Trophoblast cell (in vitro differentiated cells and primary cell): ENCODE measurements around the gene FBXL17.
A peak's percentile ranks its signal among the peaks of the same experiment; 100 is the strongest.

ENCODE experiments used
- DNase-seq, 2 donors: peaks; one replicate each; pipeline ENCODE4 v3.0.0-alpha.2; 2016
- H2AFZ ChIP-seq: 2 replicates; pipeline ENCODE4 v1.6.1; 2013; ENCODE audit warnings: low read length, moderate library complexity, mild to moderate bottlenecking; ENCODE audit not compliant: insufficient read depth, poor library complexity
- H2AK5ac ChIP-seq: 2 replicates; pipeline ENCODE4 v1.6.1; 2013; ENCODE audit warnings: mild to moderate bottlenecking, low read length
- H2BK120ac ChIP-seq: 2 replicates; pipeline ENCODE4 v1.6.1; 2013; ENCODE audit warnings: low read length, mild to moderate bottlenecking, moderate library complexity; ENCODE audit not compliant: insufficient read depth, poor library complexity
- H2BK12ac ChIP-seq: 2 replicates; pipeline ENCODE4 v1.6.1; 2013; ENCODE audit warnings: mild to moderate bottlenecking, low read length, moderate library complexity
- H2BK5ac ChIP-seq: 2 replicates; pipeline ENCODE4 v1.6.1; 2013; ENCODE audit warnings: low read length, low read depth, moderate library complexity, mild to moderate bottlenecking; ENCODE audit not compliant: poor library complexity
- H3K14ac ChIP-seq: 2 replicates; pipeline ENCODE4 v1.6.1; 2013; ENCODE audit warnings: mild to moderate bottlenecking, low read length
- H3K18ac ChIP-seq: 2 replicates; pipeline ENCODE4 v1.6.1; 2013; ENCODE audit warnings: mild to moderate bottlenecking, low read length
- H3K23ac ChIP-seq: 2 replicates; pipeline ENCODE4 v1.6.1; 2013; ENCODE audit warnings: low read length
- H3K27ac ChIP-seq: 2 replicates; pipeline ENCODE4 v1.5.1; 2013; ENCODE audit warnings: low read depth, mild to moderate bottlenecking, inconsistent platforms, low read length, moderate library complexity
- H3K27me3 ChIP-seq: 2 replicates; pipeline ENCODE4 v1.6.1; 2013; ENCODE audit warnings: inconsistent platforms, mild to moderate bottlenecking, low read length, moderate library complexity; ENCODE audit not compliant: insufficient read depth
- H3K36me3 ChIP-seq, 2 experiments: 1 replicate in 1 of 2; 2 replicates in 1 of 2; pipeline ENCODE4 v1.6.1; 2013; ENCODE audit warnings: low read length in 2 of 2, mild to moderate bottlenecking in 2 of 2, moderate library complexity in 1 of 2; ENCODE audit not compliant: insufficient read depth in 2 of 2, control insufficient read depth in 1 of 2
- H3K4ac ChIP-seq: 2 replicates; pipeline ENCODE4 v1.6.1; 2013; ENCODE audit warnings: low read depth, mild to moderate bottlenecking, low read length, moderate library complexity
- H3K4me1 ChIP-seq, 2 experiments: 1 replicate in 1 of 2; 2 replicates in 1 of 2; pipeline ENCODE4 v1.6.1; 2013; ENCODE audit warnings: low read length in 2 of 2, mild to moderate bottlenecking in 2 of 2, moderate library complexity in 1 of 2; ENCODE audit not compliant: insufficient read depth in 2 of 2, control insufficient read depth in 1 of 2
- H3K4me2 ChIP-seq: 2 replicates; pipeline ENCODE4 v1.6.1; 2013; ENCODE audit warnings: inconsistent platforms, mild to moderate bottlenecking, low read length, moderate library complexity
- H3K4me3 ChIP-seq: 2 replicates; pipeline ENCODE4 v1.5.1; 2013; ENCODE audit warnings: mild to moderate bottlenecking, low read depth, low read length, inconsistent platforms
- H3K79me1 ChIP-seq: one replicate; pipeline ENCODE4 v1.6.1; 2013; ENCODE audit warnings: low read length
- H3K79me2 ChIP-seq: 2 replicates; pipeline ENCODE4 v1.6.1; 2013; ENCODE audit warnings: low read length, mild to moderate bottlenecking; ENCODE audit not compliant: control insufficient read depth, insufficient read depth, poor library complexity
- H3K9ac ChIP-seq: 2 replicates; pipeline ENCODE4 v1.6.1; 2013; ENCODE audit warnings: mild to moderate bottlenecking, low read length
- H3K9me3 ChIP-seq: 2 replicates; pipeline ENCODE4 v1.6.1; 2013; ENCODE audit warnings: low read depth, mild to moderate bottlenecking, control low read depth, inconsistent platforms, low read length; ENCODE audit not compliant: insufficient read depth
- H4K12ac ChIP-seq: 2 replicates; pipeline ENCODE4 v1.6.1; 2013; ENCODE audit warnings: low read depth, mild to moderate bottlenecking, low read length, moderate library complexity
- H4K8ac ChIP-seq: 2 replicates; pipeline ENCODE4 v1.6.1; 2013; ENCODE audit warnings: low read depth, mild to moderate bottlenecking, low read length, moderate library complexity
- H4K91ac ChIP-seq: one replicate; pipeline ENCODE4 v1.6.1; 2013; ENCODE audit warnings: low read depth, mild to moderate bottlenecking, low read length, moderate library complexity
- WGBS: extraction: QIAGEN DNeasy Blood & Tissue Kit; methylation state at CpG from one replicate; pipeline ENCODE4 v1.1.7; 2013; ENCODE audit warnings: missing lambda C conversion rate; ENCODE audit not compliant: insufficient read length, insufficient coverage; ENCODE audit errors: extremely low coverage; 5-methylcytosine and 5-hydroxymethylcytosine counted together

The FBXL17 gene

DNA sequence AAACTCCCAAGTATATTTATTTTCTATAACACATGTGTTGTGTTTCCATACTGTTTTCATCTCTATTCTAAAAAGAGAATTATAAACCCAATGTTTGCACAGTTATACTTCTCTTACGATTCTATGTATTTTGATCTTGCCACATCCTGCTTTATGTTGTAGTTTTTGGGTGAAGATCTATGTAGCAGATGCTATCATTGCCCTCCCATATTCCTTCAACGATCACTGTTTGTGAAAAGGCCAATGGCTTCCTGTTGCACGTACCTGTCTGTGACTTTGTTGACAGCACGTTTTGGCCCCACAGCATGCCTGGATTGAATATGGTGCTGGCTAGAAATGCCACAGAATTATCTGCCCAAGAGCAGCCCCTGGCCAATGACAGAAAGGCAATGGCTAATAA lies 456.7 kb downstream of the FBXL17 start:
- DNase-seq = no peak
- Histone ChIP-seq H3K4me1 (no peaks in the 10 kb centered on the region), H3K4ac (no peak overlapping the region), H2BK12ac (no peak overlapping the region), H3K9me3 (no peaks in the 10 kb centered on the region), H2BK120ac (no peak overlapping the region), H4K12ac (no peak overlapping the region), H2AFZ (no peak overlapping the region), H3K18ac (no peak overlapping the region), H4K91ac (no peak overlapping the region), H3K23ac (no peak overlapping the region), H3K4me3 (no peak overlapping the region), H4K8ac (no peak overlapping the region), H2BK5ac (no peak overlapping the region), H3K27ac (no peak overlapping the region), H3K36me3 (no peaks in the 10 kb centered on the region), H3K79me2 (no peaks in the 10 kb centered on the region), H3K9ac (no peak overlapping the region), H3K4me2 (no peak overlapping the region), H3K27me3 (no peaks in the 10 kb centered on the region), H2AK5ac (no peak overlapping the region), H3K79me1 (no peaks in the 10 kb centered on the region), H3K14ac (no peak overlapping the region)
- no CpG with 5 or more reads among the region's 4 CpGs for WGBS

- no peak overlapping the region for H2BK120ac ChIP-seq
- no peak overlapping the region for H3K27ac ChIP-seq
- H3K14ac ChIP-seq = no peak overlapping the region
- no peak overlapping the region for H3K4me3 ChIP-seq
- no peak overlapping the region for H2BK5ac ChIP-seq
- no peak overlapping the region for H3K9ac ChIP-seq
- no peaks in the 10 kb centered on the region for H3K27me3 ChIP-seq
- H4K8ac ChIP-seq = no peak overlapping the region
- no peak overlapping the region for H3K4me2 ChIP-seq
- H3K36me3 ChIP-seq = no peaks in the 10 kb centered on the region
- peaks cover 0 to 2% of the 10 kb centered on the region in 2 experiments for H3K4me1 ChIP-seq
- no peak overlapping the region for H3K23ac ChIP-seq
- no peak overlapping the region for H3K18ac ChIP-seq
- H3K79me1 ChIP-seq = no peaks in the 10 kb centered on the region
- no peak for DNase-seq
- no peak overlapping the region for H3K4ac ChIP-seq
- H2AK5ac ChIP-seq = no peak overlapping the region
- no peak overlapping the region for H4K12ac ChIP-seq
- H2BK12ac ChIP-seq = no peak overlapping the region
- no peaks in the 10 kb centered on the region for H3K79me2 ChIP-seq
- no peak overlapping the region for H2AFZ ChIP-seq
- H4K91ac ChIP-seq = no peak overlapping the region
- WGBS = no CpG with 5 or more reads among the region's 6 CpGs
- H3K9me3 ChIP-seq = no peaks in the 10 kb centered on the region
Observed at GRCh38 chr5:107919969-107920368, 461.9 kb downstream of the FBXL17 start.

GRCh38 chr5:107919361-107919760 lies 462.5 kb downstream of the FBXL17 start:
- Histone ChIP-seq H3K23ac (peak overlapping the region; percentile 66), H3K9ac (no peak overlapping the region), H4K8ac (no peak overlapping the region), H2BK120ac (no peak overlapping the region), H4K91ac (no peak overlapping the region), H3K9me3 (no peaks in the 10 kb centered on the region), H2BK5ac (no peak overlapping the region), H3K79me1 (no peaks in the 10 kb centered on the region), H3K18ac (no peak overlapping the region), H3K79me2 (no peaks in the 10 kb centered on the region), H3K4me2 (no peak overlapping the region), H3K36me3 (no peaks in the 10 kb centered on the region), H2BK12ac (no peak overlapping the region), H3K4ac (no peak overlapping the region), H3K4me3 (no peak overlapping the region), H3K27ac (no peak overlapping the region), H3K4me1 (peaks cover 0 to 2% of the 10 kb centered on the region in 2 experiments), H3K14ac (no peak overlapping the region), H2AK5ac (no peak overlapping the region), H2AFZ (no peak overlapping the region), H4K12ac (no peak overlapping the region), H3K27me3 (no peaks in the 10 kb centered on the region)
- no CpG with 5 or more reads among the region's 4 CpGs for WGBS
- no peak for DNase-seq

DNA sequence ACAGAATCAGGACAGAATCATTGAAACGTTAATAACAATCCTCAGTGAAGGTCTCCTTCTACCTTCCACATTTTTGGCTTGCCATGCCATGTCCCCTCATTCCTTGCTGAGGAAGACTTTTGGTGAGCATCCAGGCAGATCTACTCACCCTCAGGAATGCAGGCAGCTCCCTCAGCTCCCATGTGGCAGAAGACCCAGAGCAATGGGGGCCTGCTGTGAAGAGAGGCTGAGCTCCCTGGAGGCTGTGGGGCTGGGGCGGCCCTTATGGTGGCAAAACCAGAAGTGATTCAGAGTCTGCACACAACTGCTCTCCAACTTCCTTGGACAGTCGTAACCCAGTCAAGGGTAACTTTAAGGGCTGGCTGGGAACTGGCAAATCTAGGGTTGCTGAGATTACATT lies 463.9 kb downstream of the FBXL17 start:
- H4K12ac ChIP-seq = no peak overlapping the region
- H3K4me3 ChIP-seq = no peak overlapping the region
- H3K23ac ChIP-seq = no peak overlapping the region
- H3K79me2 ChIP-seq = no peaks in the 10 kb centered on the region
- no peak overlapping the region for H2AK5ac ChIP-seq
- no peak overlapping the region for H4K91ac ChIP-seq
- H3K36me3 ChIP-seq = no peaks in the 10 kb centered on the region
- H3K4me2 ChIP-seq = no peak overlapping the region
- peak overlapping the region; percentile 31 for H2BK12ac ChIP-seq
- peak in 1 of 2 donors; percentile 3 for DNase-seq
- H3K9ac ChIP-seq = no peak overlapping the region
- H3K27ac ChIP-seq = no peak overlapping the region
- H3K4ac ChIP-seq = no peak overlapping the region
- H3K18ac ChIP-seq = no peak overlapping the region
- H4K8ac ChIP-seq = peak overlapping the region; percentile 10
- peak overlapping the region; percentile 28 for H2AFZ ChIP-seq
- no peaks in the 10 kb centered on the region for H3K27me3 ChIP-seq
- peak overlapping the region; percentile 30 for H3K14ac ChIP-seq
- peaks cover 0 to 2% of the 10 kb centered on the region in 2 experiments for H3K4me1 ChIP-seq
- no peak overlapping the region for H2BK5ac ChIP-seq
- H3K79me1 ChIP-seq = no peaks in the 10 kb centered on the region
- WGBS = no CpG with 5 or more reads among the region's 3 CpGs
- H3K9me3 ChIP-seq = no peaks in the 10 kb centered on the region
- H2BK120ac ChIP-seq = no peak overlapping the region
